ENCODE results near the gene ZNF784.
"Not testable (repeated sequence)": the region's sequence is repeated elsewhere in the genome, so short reads cannot be mapped to it uniquely, and the experiment has no call there.

ZNF784 gene

DNA sequence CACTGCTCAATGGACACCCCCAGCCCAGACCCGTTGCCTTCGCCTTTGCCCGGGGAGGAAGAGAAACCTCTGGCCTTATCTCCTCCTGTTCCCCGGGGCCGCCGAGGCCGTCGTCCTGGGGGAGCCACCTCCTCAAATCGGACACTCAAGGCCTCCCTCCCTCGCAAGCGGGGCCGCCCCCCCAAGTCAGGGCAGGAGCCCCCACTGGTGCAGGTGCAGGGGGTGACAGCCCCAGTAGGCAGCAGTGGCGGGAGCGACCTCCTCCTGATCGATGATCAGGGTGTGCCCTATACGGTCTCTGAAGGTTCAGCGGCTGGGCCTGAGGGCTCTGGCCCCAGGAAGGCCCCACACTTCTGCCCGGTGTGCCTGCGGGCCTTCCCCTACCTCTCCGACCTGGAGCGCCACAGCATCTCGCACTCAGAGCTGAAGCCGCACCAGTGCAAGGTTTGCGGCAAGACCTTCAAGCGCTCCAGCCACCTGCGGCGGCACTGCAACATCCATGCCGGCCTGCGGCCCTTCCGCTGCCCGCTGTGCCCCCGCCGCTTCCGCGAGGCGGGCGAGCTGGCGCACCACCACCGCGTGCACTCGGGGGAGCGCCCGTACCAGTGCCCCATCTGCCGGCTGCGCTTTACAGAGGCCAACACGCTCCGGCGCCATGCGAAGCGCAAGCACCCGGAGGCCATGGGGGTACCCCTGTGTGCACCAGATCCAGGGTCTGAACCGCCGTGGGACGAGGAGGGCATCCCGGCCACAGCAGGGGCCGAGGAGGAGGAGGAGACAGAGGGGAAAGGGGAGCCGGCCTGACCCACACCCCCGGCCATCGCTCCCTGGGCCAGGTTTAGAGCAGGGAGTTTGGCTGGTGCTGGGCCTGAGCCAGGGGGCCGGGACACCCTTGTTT is 22.0 kb downstream of the ZNF784 start:
- no peak for DNase-seq (ENCODE audit: low read depth)

DNA sequence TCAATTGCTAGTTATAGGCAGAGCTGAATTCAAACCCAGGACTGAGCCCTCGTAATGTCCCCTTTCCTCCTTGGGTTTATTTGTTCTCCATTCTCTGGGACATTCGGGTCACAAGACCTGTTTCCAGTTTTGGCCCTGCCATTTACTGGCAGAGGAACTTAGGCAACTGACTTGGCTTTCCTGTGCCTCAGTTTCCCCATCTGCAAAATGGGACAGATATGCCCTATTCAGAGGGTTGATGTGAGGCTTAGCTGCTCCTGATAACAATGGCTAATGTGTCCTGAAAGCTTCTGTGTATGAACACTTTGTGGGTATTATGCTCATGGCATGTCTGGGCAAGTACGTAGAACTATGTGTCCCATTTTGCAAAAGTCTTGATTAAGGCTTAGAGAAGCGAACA is 23.3 kb downstream of the ZNF784 start:
- DNase-seq (ENCODE audit: low read depth): no peak

DNA sequence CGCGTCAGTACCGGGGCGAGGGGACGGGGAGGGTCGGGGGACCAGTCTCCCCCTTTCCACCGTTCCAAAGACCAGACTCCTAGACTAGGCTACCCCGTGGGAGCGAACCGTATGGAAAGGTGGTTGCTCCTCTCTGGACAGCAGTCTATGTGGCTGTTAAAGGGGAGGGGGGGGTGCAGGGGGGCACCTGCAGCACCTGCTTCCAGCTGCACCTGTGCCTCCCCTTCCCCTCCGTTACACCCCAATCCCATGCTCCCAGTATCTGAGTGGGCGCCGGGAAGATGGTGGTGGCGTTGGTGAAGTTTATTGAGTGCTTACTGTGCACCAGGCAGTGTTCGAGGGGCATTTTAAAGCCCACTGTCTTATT is 23.7 kb downstream of the ZNF784 start:
- no peak for DNase-seq (ENCODE audit: low read depth)

DNA sequence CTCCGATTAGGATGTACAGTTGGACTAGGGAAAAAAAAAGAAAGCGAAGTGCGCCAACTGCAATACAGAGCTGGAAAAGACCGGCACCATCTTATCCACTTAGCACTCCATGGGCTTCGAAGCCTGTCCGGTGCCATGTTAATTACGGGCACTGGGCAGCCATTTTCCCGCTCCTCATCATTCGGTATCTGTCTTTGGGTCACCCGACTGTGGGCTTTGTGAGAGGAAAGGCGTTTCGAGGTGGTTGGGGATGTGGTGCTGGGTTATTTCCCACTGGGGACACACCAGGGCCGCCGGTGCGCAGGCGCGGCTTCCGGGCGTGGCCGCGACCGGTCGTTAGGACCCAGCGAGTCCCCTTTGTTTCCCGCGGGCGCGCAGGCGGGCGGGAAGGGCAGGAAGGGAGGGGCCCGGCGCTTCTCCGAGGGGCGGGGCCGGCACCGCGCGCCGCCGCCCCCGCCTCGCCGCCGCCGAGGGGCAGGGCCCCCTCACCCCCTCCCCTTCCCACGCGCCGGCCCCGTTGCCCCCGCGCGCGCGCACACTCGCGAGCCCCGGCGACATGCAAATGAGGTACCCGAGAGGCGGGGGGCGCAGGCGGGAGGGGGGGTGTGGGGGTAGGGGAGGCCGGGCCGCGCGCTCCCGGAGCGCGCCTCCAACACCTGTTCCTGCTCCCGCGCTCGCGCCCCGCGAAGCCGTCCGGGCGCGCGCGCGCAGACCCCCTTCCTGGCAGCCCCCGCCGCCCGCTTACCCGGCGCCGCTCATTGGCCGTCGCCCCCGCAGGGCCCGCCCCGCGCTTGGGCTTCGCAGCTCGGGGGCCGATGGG is 24.3 kb downstream of the ZNF784 start, which contains the start of gene ZNF524:
ZNF524 (plus strand) TSS at position 447 of the 820 bp plus-strand sequence. CDS start 1,825 bp downstream, outside the sequence.
- DNase-seq (ENCODE audit: low read depth): peak; percentile 75

DNA sequence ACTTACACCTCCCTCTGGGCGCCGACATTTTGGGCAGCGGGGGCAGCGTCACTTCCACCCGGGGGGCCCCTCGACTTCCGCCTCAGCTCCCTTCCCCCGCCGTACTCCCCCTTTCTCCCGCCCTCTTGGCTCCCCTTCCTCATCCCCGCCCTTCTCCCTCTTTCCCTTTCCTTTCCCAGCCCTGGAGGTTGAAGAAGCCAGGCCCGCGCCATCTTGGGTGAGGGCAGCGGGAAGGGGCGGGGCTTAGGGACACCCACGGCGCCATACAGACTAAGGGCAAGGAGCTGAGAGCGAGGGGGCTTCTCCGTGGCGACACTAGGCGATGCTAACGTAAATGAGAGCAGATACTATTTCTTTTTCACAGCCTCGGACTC is 24.9 kb downstream of the ZNF784 start, which contains the start of gene FIZ1:
FIZ1 (minus strand) TSS at position 50 of the 374 bp plus-strand sequence. CDS start 1,652 bp downstream, outside the sequence.
- peak; percentile 90 for DNase-seq (ENCODE audit: low read depth)

DNA sequence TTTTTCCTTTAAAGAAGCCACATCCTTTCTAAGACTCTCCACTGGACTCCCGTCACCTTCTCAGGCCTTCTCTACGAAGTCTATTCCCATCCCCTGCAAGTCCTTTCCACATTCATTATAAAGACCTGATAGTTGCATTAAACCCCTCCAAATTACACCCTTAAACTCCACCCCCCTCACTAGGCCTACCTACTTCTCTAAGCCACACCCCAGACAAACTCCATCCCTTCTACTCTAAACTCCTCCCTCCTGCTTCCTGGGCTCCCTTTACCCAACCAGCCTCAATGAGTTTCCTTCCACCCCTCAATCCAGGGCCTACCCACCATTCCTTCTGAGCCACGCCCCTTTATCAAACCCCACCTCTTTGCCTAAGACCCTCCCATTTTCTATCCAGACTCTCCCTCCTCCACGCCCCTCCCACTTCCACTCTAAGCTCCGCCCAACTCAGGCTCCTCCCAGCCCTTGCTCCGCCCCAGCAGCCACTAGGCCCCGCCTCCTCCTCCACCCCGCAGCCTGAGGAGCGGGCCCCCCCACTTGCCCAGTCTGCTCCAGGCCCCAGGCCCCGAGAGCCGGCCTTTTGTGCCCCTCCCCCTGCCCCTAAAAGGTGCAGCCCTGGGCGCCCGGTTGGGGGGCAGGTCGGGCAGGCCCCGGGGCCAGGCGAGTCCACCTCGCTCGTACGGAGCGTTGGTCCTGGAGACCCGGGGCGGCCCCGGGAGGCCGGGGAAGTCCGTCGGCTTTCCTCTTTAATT is 25.5 kb downstream of the ZNF784 start:
- DNase-seq (ENCODE audit: low read depth): peak; percentile 80

DNA sequence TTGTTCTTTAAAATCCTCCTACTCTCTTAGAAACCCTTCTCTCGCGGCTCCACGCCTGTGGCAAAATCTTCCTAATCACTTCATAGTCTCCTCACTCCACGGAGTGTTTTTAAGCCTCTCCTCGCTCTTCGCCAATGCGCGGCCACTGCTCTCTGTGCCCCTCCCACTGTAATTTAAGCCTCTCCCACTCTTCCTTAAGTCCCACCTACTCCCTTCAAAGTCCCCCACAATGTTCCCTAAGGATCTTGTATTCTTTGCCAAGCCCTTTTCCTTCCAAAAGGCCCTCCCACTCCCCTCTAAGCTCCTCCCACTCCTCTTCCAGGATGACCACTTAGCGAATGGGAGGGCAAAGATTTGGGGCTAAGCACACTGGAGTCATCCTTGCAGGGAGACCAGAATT is 26.3 kb downstream of the ZNF784 start:
- DNase-seq (ENCODE audit: low read depth): no peak

DNA sequence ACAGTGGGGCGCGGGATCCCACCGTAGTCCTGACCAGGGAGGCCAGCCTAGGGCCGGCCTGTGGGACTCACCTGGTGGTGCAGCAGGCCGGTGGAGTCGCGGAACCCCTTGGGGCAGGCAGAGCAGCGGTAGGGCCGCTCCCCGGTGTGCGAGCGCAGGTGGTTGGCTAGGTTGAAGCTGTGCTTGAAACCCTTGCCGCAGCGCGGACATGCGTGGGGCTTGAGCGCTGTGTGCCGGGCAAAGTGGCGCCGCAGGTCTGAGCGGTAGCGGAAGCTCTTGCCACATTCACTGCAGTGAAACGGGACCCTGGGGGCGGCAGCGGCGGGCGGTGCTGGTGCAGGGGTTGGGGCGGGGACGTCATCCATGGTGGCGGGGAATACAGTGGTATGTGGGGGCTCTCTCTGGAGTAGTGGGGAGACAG is 26.9 kb downstream of the ZNF784 start:
- no peak for DNase-seq (ENCODE audit: low read depth)

DNA sequence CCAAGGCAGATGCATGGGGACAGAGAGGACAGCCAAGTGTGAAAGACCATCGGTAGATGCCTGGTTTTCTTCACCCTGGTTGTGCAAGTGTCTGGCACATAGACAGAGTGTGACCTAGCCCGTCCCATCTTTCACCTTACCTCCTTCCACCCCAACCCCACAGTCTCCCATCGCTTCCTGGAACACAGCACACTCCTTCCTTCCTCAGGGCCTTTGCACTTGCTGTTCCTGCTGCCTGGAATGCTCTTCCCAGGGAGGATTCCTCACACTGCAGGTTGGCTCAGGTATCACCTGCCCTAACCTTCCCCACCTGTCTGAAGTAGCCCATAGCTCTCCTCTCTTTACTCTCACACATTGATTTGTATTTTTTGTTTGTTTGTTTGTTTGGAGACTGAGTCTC is 28.1 kb downstream of the ZNF784 start:
- DNase-seq (ENCODE audit: low read depth): no peak

DNA sequence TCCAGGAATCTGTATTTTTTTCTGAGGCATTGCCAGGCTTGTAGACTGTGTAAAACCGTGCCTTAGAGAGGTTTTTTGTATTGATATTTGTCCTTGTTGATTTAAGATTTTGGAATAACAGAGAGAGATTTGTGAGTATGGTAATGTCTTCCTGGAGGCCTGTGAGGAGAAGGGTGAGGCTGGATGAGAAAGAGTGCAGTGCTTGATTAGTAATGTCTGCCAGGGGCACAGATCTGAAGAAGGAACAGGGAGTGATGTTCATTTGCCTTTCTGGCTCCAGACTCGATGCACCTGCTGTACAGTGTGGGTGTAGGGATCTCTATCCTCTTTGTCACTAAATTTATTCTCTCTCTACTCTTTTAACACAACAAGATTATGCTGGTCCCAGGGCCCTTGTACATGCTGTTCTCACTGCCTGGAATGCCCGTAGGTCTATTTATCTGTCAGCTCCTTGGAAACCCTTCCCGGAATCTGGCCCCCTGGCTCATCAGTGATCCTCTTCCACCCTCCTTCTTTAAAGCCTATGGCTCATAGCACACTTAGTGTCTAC is 29.3 kb downstream of the ZNF784 start:
- no peak for DNase-seq (ENCODE audit: low read depth)

DNA sequence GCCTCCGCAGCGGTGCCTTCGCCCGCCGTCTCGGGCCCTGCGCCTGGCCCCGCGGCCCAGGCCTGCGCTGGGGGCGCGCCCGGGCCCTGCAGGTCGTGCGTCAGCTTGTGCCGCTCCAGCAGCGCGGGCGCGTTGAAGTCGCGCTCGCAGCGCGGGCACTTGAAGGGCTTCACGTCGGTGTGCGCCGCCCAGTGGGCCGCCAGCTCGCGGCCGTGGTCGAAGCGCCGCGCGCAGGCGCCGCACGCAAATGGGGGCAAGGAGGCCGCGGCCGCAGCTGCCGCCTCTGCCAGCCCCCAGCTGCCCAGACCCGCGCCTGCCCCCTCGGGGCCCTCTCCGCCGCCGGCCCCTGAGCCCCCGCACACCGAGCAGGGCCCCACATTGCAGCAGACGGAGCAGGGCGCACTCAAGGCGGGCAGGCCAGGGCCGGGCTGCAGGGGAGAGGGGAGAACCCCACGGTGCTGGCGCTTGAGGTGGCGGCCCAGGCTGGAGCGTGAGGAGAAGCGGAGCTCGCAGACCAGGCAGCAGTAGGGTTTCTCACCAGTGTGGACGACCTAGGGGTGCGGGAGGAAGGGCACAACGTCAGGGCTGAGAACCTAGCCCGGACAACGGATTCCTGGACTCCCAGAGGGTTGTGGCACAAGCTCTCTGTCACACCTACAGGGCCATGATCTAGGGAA is 31.1 kb downstream of the ZNF784 start:
- no peak for DNase-seq (ENCODE audit: low read depth)

DNA sequence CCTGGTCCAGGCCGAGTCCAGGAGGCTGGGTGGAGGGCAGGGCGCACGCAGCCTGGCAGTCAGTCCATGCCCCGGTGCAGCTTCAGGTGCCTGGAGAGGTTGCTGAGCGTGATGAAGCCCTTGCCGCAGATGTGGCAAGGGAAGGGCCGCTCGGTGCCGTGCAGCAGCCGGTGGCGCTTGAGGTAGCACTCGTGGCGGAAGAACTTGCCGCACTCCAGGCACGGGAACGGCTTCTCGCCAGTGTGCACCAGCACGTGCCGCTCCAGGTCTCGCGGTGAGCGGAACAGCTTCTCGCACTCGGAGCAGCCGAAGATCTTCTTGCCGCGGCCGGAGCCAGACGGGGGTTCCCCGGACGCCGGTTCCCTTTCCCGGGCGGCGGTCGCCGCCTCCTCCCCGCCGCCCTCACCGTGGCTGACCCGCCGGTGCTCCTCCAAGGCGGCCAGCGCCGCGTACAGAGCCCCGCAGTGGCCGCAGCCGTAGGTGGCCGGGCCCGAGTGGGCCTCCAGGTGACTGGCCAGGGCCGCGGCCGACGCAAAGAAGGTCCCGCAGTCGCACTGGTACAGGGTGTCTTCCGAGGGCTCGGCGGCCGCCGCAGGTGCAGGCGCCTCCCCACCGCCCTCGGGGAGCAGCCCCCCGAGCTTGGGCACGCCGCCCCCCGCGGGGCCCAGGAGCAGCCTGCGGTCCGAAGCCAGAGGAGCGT is 31.8 kb downstream of the ZNF784 start:
- DNase-seq (ENCODE audit: low read depth): no peak

DNA sequence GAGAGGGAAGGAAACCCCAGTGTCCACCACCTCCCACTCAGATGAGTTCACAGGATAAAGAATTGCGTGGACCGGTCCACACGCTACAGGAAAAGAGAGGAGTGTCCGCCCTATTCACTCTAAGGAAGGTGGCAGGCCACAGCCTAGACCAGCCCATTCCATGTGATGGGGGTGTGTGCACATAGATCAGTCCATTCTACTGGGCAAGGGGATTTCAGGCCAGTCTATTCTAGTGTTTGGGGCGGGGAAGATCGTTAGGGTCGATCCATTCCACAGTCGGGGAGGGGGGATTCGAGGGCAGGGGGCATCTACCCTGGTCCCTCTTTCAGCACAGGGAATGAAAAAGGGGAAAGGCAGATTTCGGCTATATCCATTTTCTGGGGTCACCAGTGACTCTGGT is 32.8 kb downstream of the ZNF784 start:
- no peak for DNase-seq (ENCODE audit: low read depth)

DNA sequence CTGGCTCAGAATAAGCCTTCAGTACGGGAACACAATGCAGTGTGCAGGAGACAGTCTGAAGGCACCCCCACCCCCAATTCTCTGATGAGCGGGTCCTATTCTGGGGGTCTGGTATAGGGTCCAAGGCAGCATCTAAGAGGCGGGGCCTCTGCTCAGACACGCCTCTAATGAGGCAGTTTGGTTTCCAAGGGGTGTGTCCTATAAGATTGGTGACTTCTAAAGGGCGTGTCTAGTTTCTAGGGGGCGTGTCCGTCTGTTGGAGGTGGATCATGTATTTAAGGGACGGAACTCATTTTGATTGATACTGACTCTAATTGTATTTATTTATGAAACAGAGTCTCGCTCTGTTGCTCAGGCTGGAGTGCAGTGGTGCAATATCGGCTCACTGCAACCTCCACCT is 33.7 kb downstream of the ZNF784 start:
- DNase-seq (ENCODE audit: low read depth): no peak

DNA sequence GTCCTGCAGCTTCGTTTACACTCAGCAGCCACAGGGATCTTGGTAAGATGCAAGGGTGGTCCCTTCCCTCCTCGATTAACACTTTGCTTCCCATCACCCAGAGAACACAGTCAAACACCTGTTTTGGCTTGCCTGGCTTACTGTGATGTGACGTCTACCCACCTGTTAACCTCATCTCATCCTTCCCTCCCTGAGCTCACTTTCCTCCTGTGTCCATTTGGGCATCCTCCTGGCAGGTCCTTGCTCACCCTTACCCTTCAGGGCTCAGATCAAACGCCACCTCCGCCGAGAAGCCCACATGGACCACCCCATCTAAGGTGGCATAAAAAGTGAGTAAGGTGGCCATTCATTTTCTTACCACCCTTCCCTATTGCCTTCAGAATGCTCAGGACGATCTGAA is 34.3 kb downstream of the ZNF784 start:
- DNase-seq (ENCODE audit: low read depth): no peak

DNA sequence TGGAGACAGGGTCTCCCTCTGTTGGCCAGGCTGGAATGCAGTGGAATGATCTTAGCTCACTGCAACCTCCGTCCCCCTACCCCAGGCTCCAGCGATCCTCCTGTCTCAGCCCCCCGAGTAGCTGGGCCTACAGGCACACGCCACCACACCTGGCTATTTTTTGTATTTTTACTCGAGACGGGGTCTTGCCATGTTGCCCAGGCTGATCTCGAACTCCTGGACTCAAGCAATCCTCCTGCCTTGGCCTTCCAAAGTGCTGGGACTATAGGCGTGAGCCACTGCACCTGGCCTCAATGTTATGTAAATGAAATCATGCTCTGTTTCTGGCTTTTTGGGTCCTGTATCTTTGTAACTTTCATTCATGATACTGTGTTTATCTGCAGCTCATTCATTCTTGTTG is 35.6 kb downstream of the ZNF784 start:
- no peak for DNase-seq (ENCODE audit: low read depth)

DNA sequence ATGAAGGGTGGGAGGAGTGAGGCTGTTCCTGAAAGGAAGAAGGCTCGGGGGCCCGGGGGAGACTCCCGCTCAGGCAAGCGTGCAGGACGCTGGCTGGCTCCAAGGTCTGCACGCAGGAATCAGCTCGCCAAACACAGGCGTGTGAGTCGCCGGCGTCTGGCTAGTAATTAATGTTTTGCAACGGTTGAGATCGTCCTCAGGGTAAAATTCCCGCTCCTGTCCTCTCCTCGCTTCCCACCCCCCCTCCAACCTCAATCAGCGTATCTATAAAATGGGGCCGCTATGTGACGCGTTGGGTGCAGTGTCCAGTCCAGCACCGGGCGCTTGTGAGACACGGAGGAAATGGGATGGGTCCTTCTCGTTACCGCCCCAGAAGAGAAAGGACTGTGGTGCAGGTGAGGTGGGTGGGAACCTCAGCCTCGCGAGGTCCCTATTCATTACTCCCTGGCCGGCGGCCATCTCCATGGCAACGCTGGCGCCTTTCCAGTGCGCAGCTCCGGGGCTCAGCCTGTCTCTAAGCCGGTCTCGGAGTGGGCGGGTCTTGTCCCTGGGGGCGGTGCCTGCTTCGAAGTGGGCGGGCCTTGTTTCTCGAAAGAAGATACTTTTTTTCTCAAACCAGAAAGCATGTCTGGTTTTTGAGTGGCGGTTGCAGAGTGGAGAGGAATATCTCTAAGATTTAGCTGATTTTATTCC is 37.2 kb downstream of the ZNF784 start:
- DNase-seq (ENCODE audit: low read depth): peak; percentile 82

DNA sequence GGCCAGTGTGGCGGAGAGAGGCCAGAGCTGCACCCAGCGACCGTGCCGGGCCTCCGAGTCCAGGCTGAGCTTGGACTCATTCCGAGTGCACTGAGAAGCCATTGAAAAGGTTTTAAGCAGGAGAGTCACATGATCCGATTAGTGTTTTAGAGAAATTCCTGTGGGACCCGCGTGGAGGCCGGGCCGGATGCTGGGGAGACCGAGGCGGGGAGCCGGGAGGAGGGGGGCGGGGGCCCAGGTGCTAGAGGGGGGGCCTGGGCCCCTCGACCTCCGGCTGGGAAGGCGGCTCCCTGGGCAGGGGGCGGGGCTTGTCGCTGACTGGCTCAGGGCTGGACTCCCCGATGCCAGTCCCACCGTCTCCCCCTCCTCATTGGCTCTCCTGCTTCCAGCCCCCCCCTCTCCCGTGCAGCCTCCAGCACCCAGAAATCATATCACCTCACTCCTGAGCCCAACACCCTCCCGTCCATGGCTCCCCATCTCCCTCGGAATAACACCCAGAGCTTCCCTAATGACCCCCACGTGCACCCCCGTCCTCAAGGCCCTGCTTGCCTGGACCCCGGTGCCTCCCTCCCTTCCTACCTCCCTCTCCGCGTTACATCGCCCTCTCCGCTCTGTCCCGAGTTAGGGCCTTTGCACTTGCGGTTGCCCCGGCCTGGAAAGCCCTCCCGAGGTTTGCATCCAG is 38.6 kb downstream of the ZNF784 start:
- DNase-seq (ENCODE audit: low read depth): no peak

DNA sequence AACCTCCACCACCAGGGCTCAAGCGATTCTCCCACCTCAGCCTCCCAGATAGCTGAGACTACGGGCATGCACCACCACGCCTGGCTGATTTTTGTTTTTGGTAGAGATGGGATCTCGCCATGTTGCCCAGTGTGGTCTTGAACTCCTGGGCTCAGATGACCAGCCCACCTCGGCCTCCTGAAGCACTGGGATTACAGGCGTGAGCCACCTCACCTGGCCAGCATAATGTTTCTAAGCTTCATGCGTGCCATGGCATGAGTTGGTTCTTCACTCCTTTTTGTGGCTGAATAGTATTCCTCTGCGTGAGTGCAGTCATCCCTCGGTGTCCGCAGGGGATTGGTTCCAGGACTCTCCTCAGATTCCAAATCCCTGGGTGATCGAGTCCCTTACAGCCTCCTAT is 39.5 kb downstream of the ZNF784 start:
- DNase-seq (ENCODE audit: low read depth): no peak

DNA sequence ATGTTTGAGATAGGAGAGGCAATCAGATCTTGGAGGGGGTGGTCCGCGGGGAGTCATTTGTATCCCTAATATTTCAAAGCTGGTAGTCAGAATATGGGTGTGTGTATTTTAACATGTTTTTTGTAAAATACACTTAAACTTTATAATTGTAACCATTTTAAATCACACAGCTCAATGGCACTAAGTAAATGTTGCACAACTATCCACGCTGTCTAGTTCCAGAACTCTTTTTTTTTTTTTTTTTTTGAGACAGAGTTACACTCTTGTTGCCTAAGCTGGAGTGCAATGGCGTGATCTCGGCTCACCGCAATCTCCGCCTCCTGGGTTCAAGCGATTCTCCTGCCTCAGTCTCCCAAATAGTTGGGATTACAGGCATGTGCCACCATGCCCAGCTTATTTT is 40.5 kb downstream of the ZNF784 start:
- DNase-seq (ENCODE audit: low read depth): not testable (repeated sequence)
